GM12878 (cell line): ENCODE results near the gene ORC1. TPM values are rescaled to one million over a fixed set of nuclear protein-coding genes. Genes with fewer than 3 reads are reported as not detected.

Source experiments
- polyA plus RNA-seq, 11 experiments: library from polyadenylated mRNA; depleted of rRNA in 4 of 11; unstranded in 6 of 11; stranded (reverse) in 5 of 11; fragments of >200 nt; fragmentation: Nextera tagmentation in 4 of 11; fragmentation: Illumina TruSeq in 1 of 11; extraction: Ambion mirVana in 4 of 11; extraction: Trizol in 1 of 11; gene quantifications; 1 replicate in 1 of 11; 2 replicates in 10 of 11; pipeline versions ENCODE4 v1.2.1 to v1.2.3, GENCODE V29; 2011 to 2016; ENCODE audit warnings: inconsistent platforms in 2 of 11, missing spikeins in 2 of 11, low read depth in 1 of 11
- total RNA-seq, 4 experiments: library from RNA; depleted of rRNA in 3 of 4; stranded (reverse); fragments of >200 nt in 3 of 4; fragmentation: Illumina TruSeq in 1 of 4; extraction: Trizol in 1 of 4; gene quantifications; 2 replicates each; pipeline versions ENCODE4 v1.2.1 to v1.2.3, GENCODE V29; 2013 to 2021

ORC1 gene
- total and polyA plus RNA-seq, 10 of the 15 experiments (the other 5 are each of a cell fraction or from before 2014, with no cell fraction given), result 7.7 to 34.6 (median 28.7) TPM

Other genes with a start within 250 kb of the ORC1 start
- 20.2 and 21.1 TPM in 2 replicates for gene CC2D1B, start 38.2 kb downstream of the ORC1 start, total RNA-seq (2014; rRNA removed)
- gene CC2D1B, start 38.2 kb downstream of the ORC1 start, total RNA-seq (2014; rRNA removed; fragmentation: Illumina TruSeq; extraction: Trizol), result 11.7 and 13.9 TPM in 2 replicates
- gene CC2D1B, start 38.2 kb downstream of the ORC1 start, total RNA-seq (2021), result 25.1 and 29.4 TPM in 2 replicates
- gene CC2D1B, start 38.2 kb downstream of the ORC1 start, polyA plus RNA-seq (2011; rRNA removed), result 4.6 and 8.9 TPM in 2 replicates
- 14.4 and 15.2 TPM in 2 replicates for gene CC2D1B, start 38.2 kb downstream of the ORC1 start, polyA plus RNA-seq (2014; fragmentation: Illumina TruSeq; extraction: Trizol)
- gene CC2D1B, start 38.2 kb downstream of the ORC1 start, polyA plus RNA-seq (2014; fragmentation: Nextera tagmentation; extraction: Ambion mirVana), result 1 to 10 TPM in 1 of 2 experiments, under 1 TPM in 1; 0.90 to 2.2 TPM
- 19.6 and 21.0 TPM in 2 replicates for gene CC2D1B, start 38.2 kb downstream of the ORC1 start, polyA plus RNA-seq (2014; rRNA removed)
- 10 to 100 TPM; 14.6 to 18.8 TPM for gene CC2D1B, start 38.2 kb downstream of the ORC1 start, polyA plus RNA-seq (2016; fragmentation: Nextera tagmentation; extraction: Ambion mirVana)
- gene PRPF38A, start 179 bp upstream of the ORC1 start, total RNA-seq (2014; rRNA removed), result 31.6 and 33.7 TPM in 2 replicates
- gene PRPF38A, start 179 bp upstream of the ORC1 start, total RNA-seq (2014; rRNA removed; fragmentation: Illumina TruSeq; extraction: Trizol), result 32.5 and 34.8 TPM in 2 replicates
- gene PRPF38A, start 179 bp upstream of the ORC1 start, total RNA-seq (2021), result 73.4 and 78.5 TPM in 2 replicates
- 59.5 and 75.6 TPM in 2 replicates for gene PRPF38A, start 179 bp upstream of the ORC1 start, polyA plus RNA-seq (2011; rRNA removed)
- 56.3 and 76.8 TPM in 2 replicates for gene PRPF38A, start 179 bp upstream of the ORC1 start, polyA plus RNA-seq (2014; fragmentation: Illumina TruSeq; extraction: Trizol)
- gene PRPF38A, start 179 bp upstream of the ORC1 start, polyA plus RNA-seq (2014; fragmentation: Nextera tagmentation; extraction: Ambion mirVana), result 100 to 1,000 TPM in 1 of 2 experiments, 10 to 100 TPM in 1; 86.8 to 104 TPM
- gene PRPF38A, start 179 bp upstream of the ORC1 start, polyA plus RNA-seq (2014; rRNA removed), result 33.4 and 33.5 TPM in 2 replicates
- gene PRPF38A, start 179 bp upstream of the ORC1 start, polyA plus RNA-seq (2016; fragmentation: Nextera tagmentation; extraction: Ambion mirVana), result 100 to 1,000 TPM; 104 to 117 TPM
- 26.7 and 32.8 TPM in 2 replicates for gene TUT4, start 148.7 kb upstream of the ORC1 start, total RNA-seq (2014; rRNA removed)
- gene TUT4, start 148.7 kb upstream of the ORC1 start, total RNA-seq (2014; rRNA removed; fragmentation: Illumina TruSeq; extraction: Trizol), result 25.9 and 29.5 TPM in 2 replicates
- 27.7 and 28.0 TPM in 2 replicates for gene TUT4, start 148.7 kb upstream of the ORC1 start, total RNA-seq (2021)
- gene TUT4, start 148.7 kb upstream of the ORC1 start, polyA plus RNA-seq (2011; rRNA removed), result 40.7 and 43.9 TPM in 2 replicates
- 36.0 and 48.1 TPM in 2 replicates for gene TUT4, start 148.7 kb upstream of the ORC1 start, polyA plus RNA-seq (2014; fragmentation: Illumina TruSeq; extraction: Trizol)
- gene TUT4, start 148.7 kb upstream of the ORC1 start, polyA plus RNA-seq (2014; fragmentation: Nextera tagmentation; extraction: Ambion mirVana), result 10 to 100 TPM in 1 of 2 experiments, 1 to 10 TPM in 1; 9.4 to 11.5 TPM
- 25.9 and 31.1 TPM in 2 replicates for gene TUT4, start 148.7 kb upstream of the ORC1 start, polyA plus RNA-seq (2014; rRNA removed)
- gene TUT4, start 148.7 kb upstream of the ORC1 start, polyA plus RNA-seq (2016; fragmentation: Nextera tagmentation; extraction: Ambion mirVana), result 10 to 100 TPM; 27.6 to 32.9 TPM
- 4.0 and 4.2 TPM in 2 replicates for gene GPX7, start 197.9 kb upstream of the ORC1 start, total RNA-seq (2014; rRNA removed)
- 2.3 and 2.9 TPM in 2 replicates for gene GPX7, start 197.9 kb upstream of the ORC1 start, total RNA-seq (2014; rRNA removed; fragmentation: Illumina TruSeq; extraction: Trizol)
- 1.9 and 2.6 TPM in 2 replicates for gene GPX7, start 197.9 kb upstream of the ORC1 start, total RNA-seq (2021)
- gene GPX7, start 197.9 kb upstream of the ORC1 start, polyA plus RNA-seq (2011; rRNA removed), result not detected in 2 replicates
- gene GPX7, start 197.9 kb upstream of the ORC1 start, polyA plus RNA-seq (2014; fragmentation: Illumina TruSeq; extraction: Trizol), result 2.4 and 3.7 TPM in 2 replicates
- gene GPX7, start 197.9 kb upstream of the ORC1 start, polyA plus RNA-seq (2014; fragmentation: Nextera tagmentation; extraction: Ambion mirVana), result 1 to 10 TPM; 1.9 to 2.2 TPM
- gene GPX7, start 197.9 kb upstream of the ORC1 start, polyA plus RNA-seq (2014; rRNA removed), result 3.8 and 4.1 TPM in 2 replicates
- 1 to 10 TPM; 2.3 to 2.5 TPM for gene GPX7, start 197.9 kb upstream of the ORC1 start, polyA plus RNA-seq (2016; fragmentation: Nextera tagmentation; extraction: Ambion mirVana)
- 0.22 and 0.40 TPM in 2 replicates for gene SHISAL2A, start 228.7 kb upstream of the ORC1 start, total RNA-seq (2014; rRNA removed)
- 0.31 and 0.37 TPM in 2 replicates for gene SHISAL2A, start 228.7 kb upstream of the ORC1 start, total RNA-seq (2014; rRNA removed; fragmentation: Illumina TruSeq; extraction: Trizol)
- 0.56 and 0.67 TPM in 2 replicates for gene SHISAL2A, start 228.7 kb upstream of the ORC1 start, total RNA-seq (2021)
- 0.12 and 0.31 TPM in 2 replicates for gene SHISAL2A, start 228.7 kb upstream of the ORC1 start, polyA plus RNA-seq (2011; rRNA removed)
- 0.11 and 0.57 TPM in 2 replicates for gene SHISAL2A, start 228.7 kb upstream of the ORC1 start, polyA plus RNA-seq (2014; fragmentation: Illumina TruSeq; extraction: Trizol)
- under 1 TPM; 0.27 to 0.51 TPM for gene SHISAL2A, start 228.7 kb upstream of the ORC1 start, polyA plus RNA-seq (2014; fragmentation: Nextera tagmentation; extraction: Ambion mirVana)
- 0.60 and 0.77 TPM in 2 replicates for gene SHISAL2A, start 228.7 kb upstream of the ORC1 start, polyA plus RNA-seq (2014; rRNA removed)
- under 1 TPM; 0.18 to 0.54 TPM for gene SHISAL2A, start 228.7 kb upstream of the ORC1 start, polyA plus RNA-seq (2016; fragmentation: Nextera tagmentation; extraction: Ambion mirVana)